ENCODE results near the gene HNF1B. TPM values are rescaled to one million over a fixed set of nuclear protein-coding genes. Genes with fewer than 3 reads are reported as not detected.
A peak's percentile ranks its signal among the peaks of the same experiment; 100 is the strongest.

The HNF1B gene
- polyA plus RNA-seq, 1 of the 3 experiments (the other 2 are of a cell fraction): not detected

GRCh38 chr17:37737971-37738370 is 6.9 kb downstream of the HNF1B start:
- Histone ChIP-seq H3K27ac (ENCODE audit: low read depth in 2 of 2, low read length in 1 of 2) (no peak overlapping the region), H3K9me2 (no peaks in the 10 kb centered on the region), H4K20me1 (ENCODE audit: insufficient read depth) (no peaks in the 10 kb centered on the region), H2AFZ (ENCODE audit: low read depth) (no peak overlapping the region), H3K4me1 (ENCODE audit: control insufficient read depth in 1 of 2, insufficient read depth in 2 of 2, low read depth in 1 of 2, low read length in 1 of 2) (peaks cover 0 to 6% of the 10 kb centered on the region in 2 experiments; a peak in 1 of 4 replicates), H3K9ac (no peak overlapping the region), H3K9me3 (no peaks in the 10 kb centered on the region), H3F3A (replicated peaks; ENCODE audit: insufficient read depth) (no peaks in the 10 kb centered on the region), H3K27me3 (ENCODE audit: insufficient read depth) (peaks cover 39% of the 10 kb centered on the region), H3K79me2 (ENCODE audit: insufficient read depth) (no peaks in the 10 kb centered on the region), H3K4me3 (ENCODE audit: low read depth in 2 of 2, low read length in 1 of 2) (no peak overlapping the region), H3K4me2 (no peak overlapping the region), H3K36me3 (replicated peaks in 1 of 2; ENCODE audit: control insufficient read depth in 1 of 2, insufficient read depth in 2 of 2, low read length in 1 of 2) (no peaks in the 10 kb centered on the region)
- ChIA-PET CTCF (interaction anchor here (1.1 to 1.3 kb wide), 2 partner anchors 10 to 31 kb away, joined by 3 read pairs; no protein-coding TSS in a partner anchor), POLR2A (no interaction called here)
- 58% methylated on average over 2 of the region's 2 CpGs for WGBS (ENCODE audit: low lambda C conversion rate)
- no peak for DNase-seq
- TF ChIP-seq CHD2 (IDR thresholded peaks at IDR 0.05; ENCODE audit: low read length, partially characterized antibody): no peak
- TF ChIP-seq SIN3A (IDR thresholded peaks at IDR 0.05; ENCODE audit: borderline replicate concordance, low read depth, low read length): no peak
- TF ChIP-seq EP300 (IDR thresholded peaks at IDR 0.05; ENCODE audit: borderline replicate concordance in 1 of 2, low read depth in 1 of 2, low read length in 1 of 2): no peak
- no peak for TF ChIP-seq SMC3 (IDR thresholded peaks at IDR 0.05; ENCODE audit: low read depth, low read length)
- no peak for TF ChIP-seq MAX (IDR thresholded peaks at IDR 0.05; ENCODE audit: low read depth)
- no peak for TF ChIP-seq NRF1 (IDR thresholded peaks at IDR 0.05; ENCODE audit: low read depth, low read length)

GRCh38 chr17:37737081-37737480 is 7.8 kb downstream of the HNF1B start:
- H3K9me2 ChIP-seq: no peaks in the 10 kb centered on the region
- H3F3A ChIP-seq (replicated peaks; ENCODE audit: insufficient read depth): no peaks in the 10 kb centered on the region
- no peak overlapping the region for H3K27ac ChIP-seq (ENCODE audit: low read depth in 2 of 2, low read length in 1 of 2)
- peaks cover 0 to 3% of the 10 kb centered on the region in 2 experiments; a peak in 1 of 4 replicates for H3K4me1 ChIP-seq (ENCODE audit: control insufficient read depth in 1 of 2, insufficient read depth in 2 of 2, low read depth in 1 of 2, low read length in 1 of 2)
- no peaks in the 10 kb centered on the region for H3K9me3 ChIP-seq
- H3K4me2 ChIP-seq: no peak overlapping the region
- H3K79me2 ChIP-seq (ENCODE audit: insufficient read depth): no peaks in the 10 kb centered on the region
- no peak for DNase-seq
- H4K20me1 ChIP-seq (ENCODE audit: insufficient read depth): no peaks in the 10 kb centered on the region
- ChIA-PET CTCF (no interaction called here), POLR2A (no interaction called here)
- WGBS (ENCODE audit: low lambda C conversion rate): 65% methylated on average over 1 of the region's 1 CpG
- H3K4me3 ChIP-seq (ENCODE audit: low read depth in 2 of 2, low read length in 1 of 2): no peak overlapping the region
- TF ChIP-seq USF2 (IDR thresholded peaks at IDR 0.05; ENCODE audit: borderline replicate concordance, low read depth, low read length) (no peak), EP300 (IDR thresholded peaks at IDR 0.05; ENCODE audit: borderline replicate concordance in 1 of 2, low read depth in 1 of 2, low read length in 1 of 2) (no peak), CTCF (IDR thresholded peaks at IDR 0.05) (peak; percentile 42), TAF1 (IDR thresholded peaks at IDR 0.05; ENCODE audit: borderline replicate concordance, low read depth, low read length) (no peak), RCOR1 (IDR thresholded peaks at IDR 0.05; ENCODE audit: low read length) (no peak), RAD21 (IDR thresholded peaks at IDR 0.05; ENCODE audit: low read length) (0 out of 2 replicates have a peak, but pooled peaks have one; percentile 14), ELF1 (IDR thresholded peaks at IDR 0.05) (no peak), YY1 (IDR thresholded peaks at IDR 0.05; ENCODE audit: low read depth) (no peak), NRF1 (IDR thresholded peaks at IDR 0.05; ENCODE audit: low read depth, low read length) (no peak), JUND (IDR thresholded peaks at IDR 0.05) (no peak), REST (IDR thresholded peaks at IDR 0.05; ENCODE audit: low read depth, low read length) (no peak), IRF3 (IDR thresholded peaks at IDR 0.05; ENCODE audit: low read depth, low read length) (no peak), FOXM1 (IDR thresholded peaks at IDR 0.05; ENCODE audit: low read depth) (no peak), FOXJ3 (CRISPR knock-in tag; IDR thresholded peaks at IDR 0.05) (no peak), POLR2AphosphoS5 (IDR thresholded peaks at IDR 0.05; ENCODE audit: low read depth, low read length) (no peak), RXRA (IDR thresholded peaks at IDR 0.05; ENCODE audit: borderline replicate concordance, low read depth) (no peak), MEF2A (IDR thresholded peaks at IDR 0.05; ENCODE audit: borderline replicate concordance, low read depth) (no peak)
- no peak overlapping the region for H2AFZ ChIP-seq (ENCODE audit: low read depth)
- peaks cover 30% of the 10 kb centered on the region for H3K27me3 ChIP-seq (ENCODE audit: insufficient read depth)
- H3K9ac ChIP-seq: no peak overlapping the region
- H3K36me3 ChIP-seq (replicated peaks in 1 of 2; ENCODE audit: control insufficient read depth in 1 of 2, insufficient read depth in 2 of 2, low read length in 1 of 2): no peaks in the 10 kb centered on the region

Measured in SK-N-SH (cell line).